Transverse colon (tissue), 4 donors: ENCODE measurements around the gene POLR3A. TPM values are rescaled to one million over a fixed set of nuclear protein-coding genes. Genes with fewer than 3 reads are reported as not detected.
A peak's percentile ranks its signal among the peaks of the same experiment; 100 is the strongest.

Experiments used
- DNase-seq: peaks from one replicate; pipeline ENCODE4 v3.0.0-alpha.2; 2019
- H3K27ac ChIP-seq, 4 donors: fragments of 200-600 bp; sonication (generic); 2 replicates each; pipeline ENCODE4 v1.5.1; 2016 to 2018; ENCODE audit warnings: inconsistent platforms in 4 of 4
- H3K27me3 ChIP-seq: fragments of 200-600 bp; sonication (generic); 2 replicates; pipeline ENCODE4 v1.5.1; 2017; ENCODE audit warnings: inconsistent platforms
- H3K36me3 ChIP-seq, 4 donors: fragments of 200-600 bp; sonication (generic); 2 replicates each; pipeline ENCODE4 v1.5.1; 2017 to 2019; ENCODE audit warnings: inconsistent platforms in 4 of 4
- H3K4me1 ChIP-seq, 4 donors: fragments of 200-600 bp; sonication (generic); 2 replicates each; pipeline ENCODE4 v1.5.1; 2017 to 2020; ENCODE audit warnings: inconsistent platforms in 4 of 4
- H3K4me3 ChIP-seq, 4 donors: fragments of 200-600 bp; sonication (generic); 1 replicate in 1 of 4; 2 replicates in 3 of 4; pipeline versions ENCODE4 v1.5.1 to v1.6.1; 2017 to 2019; ENCODE audit warnings: inconsistent platforms in 4 of 4
- H3K9me3 ChIP-seq, 2 donors: fragments of 200-600 bp; sonication (generic); 2 replicates each; pipeline ENCODE4 v1.5.1; 2017 to 2019; ENCODE audit warnings: inconsistent platforms in 2 of 2
- EP300 ChIP-seq: sonication (generic); formaldehyde crosslinking; IDR thresholded peaks from one replicate; pipeline ENCODE4 v1.6.1; 2017; ENCODE audit warnings: antibody characterized with exemption, low read depth
- POLR2A ChIP-seq: fragments of 450-650 bp; IDR thresholded peaks from one replicate; pipeline ENCODE4 v1.6.1; 2016; ENCODE audit warnings: antibody characterized with exemption, mild to moderate bottlenecking, moderate library complexity
- POLR2AphosphoS5 ChIP-seq, 3 donors: sonication (generic); formaldehyde crosslinking; IDR thresholded peaks; one replicate each; pipeline ENCODE4 v1.6.1; 2016; ENCODE audit warnings: antibody characterized with exemption in 3 of 3
- WGBS, 2 donors: methylation state at CpG; one replicate each; pipeline ENCODE4 v1.1.5; 2018; ENCODE audit warnings: low coverage in 1 of 2; 5-methylcytosine and 5-hydroxymethylcytosine counted together
- in situ Hi-C, 4 donors: fragments of 200-750 bp; cut with MboI; loops; one replicate each; pipeline versions ENCODE4 v1.15.0 to v1.15.1; 2017; ENCODE audit warnings: low sequenced_read_pairs in 3 of 4, low pct_ligation_motif_present in 1 of 4, low pct_unique_long_range_greater_than_20kb in 1 of 4
- intact Hi-C: fragments of 100-400 bp; cut with DNase I; formaldehyde crosslinking; loops from one replicate; pipeline ENCODE4 v1.15.1; 2023; ENCODE audit warnings: low total_unique reads
- total RNA-seq, 4 donors: library from RNA; depleted of rRNA; stranded (reverse); fragments of >200 nt; gene quantifications; one replicate each; pipeline ENCODE4 v1.1.0, GENCODE V29; 2016
- TF ChIP-seq, protein P1 (sequence below), 5 experiments: fragments of 200-600 bp in 3 of 5; fragments of 450-650 bp in 2 of 5; sonication (generic) in 3 of 5; IDR thresholded peaks; 1 replicate in 2 of 5; 2 replicates in 3 of 5; pipeline ENCODE4 v1.5.1; 2016 to 2017; ENCODE audit warnings: antibody characterized with exemption in 5 of 5, inconsistent platforms in 3 of 5, mild to moderate bottlenecking in 2 of 5, moderate library complexity in 1 of 5

The POLR3A gene
- total RNA-seq, 4 donors from 2014 or later = 8.0 to 16.8 (median 13.1) TPM

DNA sequence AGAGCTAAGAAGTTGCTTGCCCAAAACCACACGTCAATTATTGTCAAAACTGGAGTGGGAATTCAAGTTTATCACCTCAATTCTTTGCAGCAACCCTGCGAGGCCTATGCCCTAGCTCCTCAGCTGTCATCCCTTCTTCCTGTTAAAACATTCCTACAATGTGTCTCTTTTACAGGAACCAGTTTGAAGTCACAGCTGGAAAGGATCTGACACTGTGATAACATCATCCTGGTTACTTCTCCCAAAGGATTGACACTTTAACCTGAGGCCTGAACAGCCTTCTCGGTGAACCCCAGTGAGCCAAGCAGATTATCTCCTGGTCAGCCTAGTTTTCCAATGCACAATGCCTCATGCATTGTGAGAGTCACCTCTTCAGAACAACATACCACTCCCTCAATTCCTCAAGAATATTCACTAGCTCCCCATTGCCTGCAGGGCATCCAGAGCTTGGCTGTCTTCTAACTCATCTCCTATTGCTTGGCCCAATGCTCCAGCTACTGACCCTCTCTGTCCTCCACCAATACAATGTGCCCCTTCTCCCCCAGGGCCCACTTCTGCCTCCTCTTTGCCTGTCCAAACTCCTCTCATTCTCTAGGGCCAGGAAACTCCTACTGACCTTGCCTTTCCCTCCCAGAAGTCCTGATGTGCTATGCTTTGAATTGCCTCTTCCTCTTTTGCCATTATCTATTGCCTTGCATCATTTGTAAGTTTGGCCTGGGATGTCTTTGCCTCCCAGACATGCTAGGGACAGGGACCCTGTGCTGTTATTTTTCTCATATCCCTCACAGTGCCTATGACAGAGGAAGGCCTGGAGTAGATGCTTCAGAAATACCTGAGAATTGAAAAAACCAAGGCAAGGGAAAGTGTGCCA, 92.4 kb downstream of the POLR3A start:
- Histone ChIP-seq H3K4me3 (no peak overlapping the region), H3K27me3 (no peaks in the 10 kb centered on the region), H3K36me3 (no peaks in the 10 kb centered on the region), H3K27ac (no peak overlapping the region), H3K9me3 (no peaks in the 10 kb centered on the region), H3K4me1 (peaks cover 0 to 17% (median 5%) of the 10 kb centered on the region in 4 donors)
- in situ Hi-C loops (no loop called here), intact Hi-C loops (no loop called here)
- DNase-seq = no peak
- TF ChIP-seq EP300 (no peak), POLR2AphosphoS5 (IDR thresholded peaks at IDR 0.05) (no peak), POLR2A (no peak)
- TF ChIP-seq, protein P1, sequence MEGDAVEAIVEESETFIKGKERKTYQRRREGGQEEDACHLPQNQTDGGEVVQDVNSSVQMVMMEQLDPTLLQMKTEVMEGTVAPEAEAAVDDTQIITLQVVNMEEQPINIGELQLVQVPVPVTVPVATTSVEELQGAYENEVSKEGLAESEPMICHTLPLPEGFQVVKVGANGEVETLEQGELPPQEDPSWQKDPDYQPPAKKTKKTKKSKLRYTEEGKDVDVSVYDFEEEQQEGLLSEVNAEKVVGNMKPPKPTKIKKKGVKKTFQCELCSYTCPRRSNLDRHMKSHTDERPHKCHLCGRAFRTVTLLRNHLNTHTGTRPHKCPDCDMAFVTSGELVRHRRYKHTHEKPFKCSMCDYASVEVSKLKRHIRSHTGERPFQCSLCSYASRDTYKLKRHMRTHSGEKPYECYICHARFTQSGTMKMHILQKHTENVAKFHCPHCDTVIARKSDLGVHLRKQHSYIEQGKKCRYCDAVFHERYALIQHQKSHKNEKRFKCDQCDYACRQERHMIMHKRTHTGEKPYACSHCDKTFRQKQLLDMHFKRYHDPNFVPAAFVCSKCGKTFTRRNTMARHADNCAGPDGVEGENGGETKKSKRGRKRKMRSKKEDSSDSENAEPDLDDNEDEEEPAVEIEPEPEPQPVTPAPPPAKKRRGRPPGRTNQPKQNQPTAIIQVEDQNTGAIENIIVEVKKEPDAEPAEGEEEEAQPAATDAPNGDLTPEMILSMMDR (IDR thresholded peaks at IDR 0.05) = no peak
- WGBS, 2 donors = 84 to 85% methylated on average over 3 of the region's 3 CpGs

DNA sequence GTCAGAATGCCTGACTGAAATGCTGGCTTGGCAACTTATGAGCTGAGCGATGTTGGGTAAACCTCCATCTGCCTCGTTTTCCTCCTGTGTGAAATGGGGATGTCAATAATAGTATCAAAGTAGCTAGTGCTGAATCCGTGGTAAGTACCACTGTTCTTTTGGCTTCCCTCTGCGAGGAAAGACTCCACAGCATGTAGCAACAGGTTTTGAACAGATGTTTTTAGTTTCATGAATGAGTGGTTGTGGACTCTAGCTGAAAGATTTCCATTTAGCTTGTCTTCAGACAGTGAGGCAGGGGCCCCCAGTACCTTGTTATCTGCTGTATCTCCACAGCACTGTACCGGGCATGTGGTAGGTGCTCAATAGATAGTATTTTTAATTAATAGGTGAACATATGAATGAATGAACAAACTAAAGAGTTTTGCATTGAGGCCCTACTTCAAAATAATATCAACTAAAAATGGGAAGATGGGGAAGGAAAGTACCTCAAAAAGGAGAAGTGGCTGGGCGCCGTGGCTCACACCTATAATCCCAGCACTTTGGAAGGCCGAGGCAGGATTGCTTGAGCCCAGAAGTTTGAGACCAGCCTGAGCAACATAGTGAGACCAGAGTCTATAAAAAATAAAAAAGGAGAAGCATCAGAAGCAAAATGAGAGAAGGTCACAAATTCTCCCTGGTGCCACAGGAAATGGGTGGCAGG, 97.1 kb downstream of the POLR3A start:
- Histone ChIP-seq H3K27me3 (peaks cover 5% of the 10 kb centered on the region), H3K4me1 (peaks cover 0 to 4% (median 4%) of the 10 kb centered on the region in 4 donors), H3K27ac (no peak overlapping the region), H3K36me3 (no peaks in the 10 kb centered on the region), H3K4me3 (no peak overlapping the region), H3K9me3 (no peaks in the 10 kb centered on the region)
- no peak for DNase-seq
- in situ Hi-C loops (no loop called here), intact Hi-C loops (no loop called here)
- WGBS, 2 donors = 74 to 81% methylated on average over 3 to 8 of the region's 8 CpGs
- no peak for TF ChIP-seq EP300
- TF ChIP-seq POLR2A = no peak
- TF ChIP-seq POLR2AphosphoS5 (IDR thresholded peaks at IDR 0.05) = no peak
- TF ChIP-seq, protein P1 (IDR thresholded peaks at IDR 0.05) = no peak

DNA sequence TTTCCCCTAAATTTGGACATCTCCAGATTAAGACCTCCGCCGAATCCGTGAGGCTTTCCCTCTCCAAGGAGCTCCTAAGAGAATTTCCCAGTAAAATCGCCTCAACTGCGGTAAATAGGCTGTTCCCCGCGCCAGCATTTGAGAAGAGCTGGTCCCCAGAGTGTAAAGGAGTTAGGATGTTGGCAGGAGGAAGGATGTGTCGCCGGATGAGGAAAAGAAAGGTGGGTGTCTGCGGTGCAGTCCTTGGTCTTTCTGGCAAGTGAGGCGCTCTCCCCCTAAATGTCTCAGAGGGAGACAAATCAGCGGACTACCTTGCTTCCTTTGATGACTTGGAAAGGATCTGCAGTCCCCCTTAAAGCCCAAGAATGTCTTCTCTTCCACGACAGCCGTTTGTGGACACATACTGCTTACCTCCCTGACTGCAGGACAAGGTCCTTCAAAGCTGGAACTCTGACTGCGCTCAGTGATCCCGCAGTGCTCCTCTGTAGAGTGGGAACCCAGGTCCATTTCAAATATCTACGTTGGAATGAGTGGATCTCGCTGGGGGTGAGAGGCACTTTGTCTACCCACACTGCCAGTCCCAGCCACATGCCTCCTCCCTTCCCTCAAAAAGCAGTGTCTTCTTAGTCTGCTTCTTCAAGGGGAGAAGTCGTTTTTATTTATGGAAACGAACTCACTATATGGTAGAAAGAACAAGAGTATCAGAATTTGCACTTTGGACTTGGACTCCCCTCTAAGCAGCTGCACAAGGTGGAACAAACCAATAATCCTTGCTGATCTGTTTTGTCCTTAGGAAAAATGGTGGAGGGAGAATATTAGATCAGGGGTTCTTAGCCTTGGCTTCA, 101.7 kb downstream of the POLR3A start:
- intact Hi-C loops = loop anchor here (5.0 to 10.0 kb wide), 2 partner anchors 47 to 80 kb away; no protein-coding TSS in a partner anchor

More for the DNA sequence above, 101.7 kb downstream of the POLR3A start:
- peaks cover 10 to 33% (median 22%) of the 10 kb centered on the region in 4 donors for H3K4me1 ChIP-seq
- peak overlapping the region; percentile 81 to 90 (median 84) for H3K27ac ChIP-seq
- no peaks in the 10 kb centered on the region for H3K36me3 ChIP-seq
- DNase-seq = no peak
- TF ChIP-seq POLR2AphosphoS5 (IDR thresholded peaks at IDR 0.05) (no peak), EP300 (no peak), POLR2A (no peak)
- TF ChIP-seq, protein P1 (IDR thresholded peaks at IDR 0.05) = no peak
- in situ Hi-C loops = no loop called here
- peak overlapping the region in 3 of 4 donors; percentile 60 to 85 (median 83) for H3K4me3 ChIP-seq
- WGBS, 2 donors = 20 to 29% methylated on average over 2 to 20 of the region's 20 CpGs
- H3K9me3 ChIP-seq = no peaks in the 10 kb centered on the region
- peaks cover 8% of the 10 kb centered on the region for H3K27me3 ChIP-seq
